ENCODE results near the gene LPCAT3. TPM values are rescaled to one million over a fixed set of nuclear protein-coding genes. Genes with fewer than 3 reads are reported as not detected.

LPCAT3 gene
- total and polyA plus RNA-seq, 2 of the 13 experiments (the other 11 are each of a cell fraction or from before 2014, with no cell fraction given): 44.5 to 64.3 TPM

DNA sequence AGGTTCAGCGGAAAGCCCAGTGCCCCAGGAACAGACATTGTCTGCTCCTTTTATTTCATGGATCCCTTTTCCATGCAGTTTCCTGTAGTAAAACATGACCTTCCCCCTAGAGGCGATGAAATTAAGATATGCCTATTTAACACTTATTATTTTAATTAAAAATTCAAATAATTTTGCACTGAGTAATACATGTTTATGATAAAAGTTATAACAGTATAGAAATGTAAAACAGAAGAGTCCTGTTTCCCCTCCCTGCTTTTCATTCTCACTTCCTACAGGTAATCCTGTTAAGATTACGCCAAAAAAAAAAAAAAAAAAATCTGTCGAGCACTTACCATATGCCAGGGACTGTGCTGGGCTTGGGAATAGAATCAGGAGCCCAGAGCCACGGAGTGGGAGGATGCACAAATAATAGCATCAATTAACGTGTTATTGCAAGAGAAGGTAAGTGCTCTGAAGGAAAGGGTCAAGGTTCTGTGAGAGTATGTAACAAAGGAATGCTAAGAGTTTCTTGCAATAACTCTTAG is 830 bp upstream of the LPCAT3 start (continued):
- TF ChIP-seq ZFP36 (IDR thresholded peaks at IDR 0.05; ENCODE audit: borderline replicate concordance, low read depth, low read length, partially characterized antibody) (no peak), ZMYM3 (CRISPR knock-in tag; IDR thresholded peaks at IDR 0.05) (no peak), NFRKB (IDR thresholded peaks at IDR 0.05) (no peak), ZNF138 (CRISPR knock-in tag; IDR thresholded peaks at IDR 0.05; ENCODE audit: low read depth) (no peak), CCAR2 (optimal IDR thresholded peaks at IDR 0.05; ENCODE audit: low read depth, low read length) (no peak), ZNF335 (CRISPR knock-in tag; IDR thresholded peaks at IDR 0.05) (no peak), U2AF1 (optimal IDR thresholded peaks at IDR 0.05; ENCODE audit: low read depth, low read length) (no peak), ZSCAN21 (CRISPR knock-in tag; IDR thresholded peaks at IDR 0.05; ENCODE audit: borderline replicate concordance) (no peak)
- TF ChIP-seq, protein P1, sequence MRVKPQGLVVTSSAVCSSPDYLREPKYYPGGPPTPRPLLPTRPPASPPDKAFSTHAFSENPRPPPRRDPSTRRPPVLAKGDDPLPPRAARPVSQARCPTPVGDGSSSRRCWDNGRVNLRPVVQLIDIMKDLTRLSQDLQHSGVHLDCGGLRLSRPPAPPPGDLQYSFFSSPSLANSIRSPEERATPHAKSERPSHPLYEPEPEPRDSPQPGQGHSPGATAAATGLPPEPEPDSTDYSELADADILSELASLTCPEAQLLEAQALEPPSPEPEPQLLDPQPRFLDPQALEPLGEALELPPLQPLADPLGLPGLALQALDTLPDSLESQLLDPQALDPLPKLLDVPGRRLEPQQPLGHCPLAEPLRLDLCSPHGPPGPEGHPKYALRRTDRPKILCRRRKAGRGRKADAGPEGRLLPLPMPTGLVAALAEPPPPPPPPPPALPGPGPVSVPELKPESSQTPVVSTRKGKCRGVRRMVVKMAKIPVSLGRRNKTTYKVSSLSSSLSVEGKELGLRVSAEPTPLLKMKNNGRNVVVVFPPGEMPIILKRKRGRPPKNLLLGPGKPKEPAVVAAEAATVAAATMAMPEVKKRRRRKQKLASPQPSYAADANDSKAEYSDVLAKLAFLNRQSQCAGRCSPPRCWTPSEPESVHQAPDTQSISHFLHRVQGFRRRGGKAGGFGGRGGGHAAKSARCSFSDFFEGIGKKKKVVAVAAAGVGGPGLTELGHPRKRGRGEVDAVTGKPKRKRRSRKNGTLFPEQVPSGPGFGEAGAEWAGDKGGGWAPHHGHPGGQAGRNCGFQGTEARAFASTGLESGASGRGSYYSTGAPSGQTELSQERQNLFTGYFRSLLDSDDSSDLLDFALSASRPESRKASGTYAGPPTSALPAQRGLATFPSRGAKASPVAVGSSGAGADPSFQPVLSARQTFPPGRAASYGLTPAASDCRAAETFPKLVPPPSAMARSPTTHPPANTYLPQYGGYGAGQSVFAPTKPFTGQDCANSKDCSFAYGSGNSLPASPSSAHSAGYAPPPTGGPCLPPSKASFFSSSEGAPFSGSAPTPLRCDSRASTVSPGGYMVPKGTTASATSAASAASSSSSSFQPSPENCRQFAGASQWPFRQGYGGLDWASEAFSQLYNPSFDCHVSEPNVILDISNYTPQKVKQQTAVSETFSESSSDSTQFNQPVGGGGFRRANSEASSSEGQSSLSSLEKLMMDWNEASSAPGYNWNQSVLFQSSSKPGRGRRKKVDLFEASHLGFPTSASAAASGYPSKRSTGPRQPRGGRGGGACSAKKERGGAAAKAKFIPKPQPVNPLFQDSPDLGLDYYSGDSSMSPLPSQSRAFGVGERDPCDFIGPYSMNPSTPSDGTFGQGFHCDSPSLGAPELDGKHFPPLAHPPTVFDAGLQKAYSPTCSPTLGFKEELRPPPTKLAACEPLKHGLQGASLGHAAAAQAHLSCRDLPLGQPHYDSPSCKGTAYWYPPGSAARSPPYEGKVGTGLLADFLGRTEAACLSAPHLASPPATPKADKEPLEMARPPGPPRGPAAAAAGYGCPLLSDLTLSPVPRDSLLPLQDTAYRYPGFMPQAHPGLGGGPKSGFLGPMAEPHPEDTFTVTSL (CRISPR knock-in tag; IDR thresholded peaks at IDR 0.05; ENCODE audit: borderline replicate concordance): no peak
- TF ChIP-seq, protein P2, sequence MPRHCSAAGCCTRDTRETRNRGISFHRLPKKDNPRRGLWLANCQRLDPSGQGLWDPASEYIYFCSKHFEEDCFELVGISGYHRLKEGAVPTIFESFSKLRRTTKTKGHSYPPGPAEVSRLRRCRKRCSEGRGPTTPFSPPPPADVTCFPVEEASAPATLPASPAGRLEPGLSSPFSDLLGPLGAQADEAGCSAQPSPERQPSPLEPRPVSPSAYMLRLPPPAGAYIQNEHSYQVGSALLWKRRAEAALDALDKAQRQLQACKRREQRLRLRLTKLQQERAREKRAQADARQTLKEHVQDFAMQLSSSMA (CRISPR knock-in tag; IDR thresholded peaks at IDR 0.05): no peak
- TF ChIP-seq, protein P3, sequence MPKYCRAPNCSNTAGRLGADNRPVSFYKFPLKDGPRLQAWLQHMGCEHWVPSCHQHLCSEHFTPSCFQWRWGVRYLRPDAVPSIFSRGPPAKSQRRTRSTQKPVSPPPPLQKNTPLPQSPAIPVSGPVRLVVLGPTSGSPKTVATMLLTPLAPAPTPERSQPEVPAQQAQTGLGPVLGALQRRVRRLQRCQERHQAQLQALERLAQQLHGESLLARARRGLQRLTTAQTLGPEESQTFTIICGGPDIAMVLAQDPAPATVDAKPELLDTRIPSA (CRISPR knock-in tag; IDR thresholded peaks at IDR 0.05; ENCODE audit: borderline replicate concordance): no peak
- TF ChIP-seq, protein P4, sequence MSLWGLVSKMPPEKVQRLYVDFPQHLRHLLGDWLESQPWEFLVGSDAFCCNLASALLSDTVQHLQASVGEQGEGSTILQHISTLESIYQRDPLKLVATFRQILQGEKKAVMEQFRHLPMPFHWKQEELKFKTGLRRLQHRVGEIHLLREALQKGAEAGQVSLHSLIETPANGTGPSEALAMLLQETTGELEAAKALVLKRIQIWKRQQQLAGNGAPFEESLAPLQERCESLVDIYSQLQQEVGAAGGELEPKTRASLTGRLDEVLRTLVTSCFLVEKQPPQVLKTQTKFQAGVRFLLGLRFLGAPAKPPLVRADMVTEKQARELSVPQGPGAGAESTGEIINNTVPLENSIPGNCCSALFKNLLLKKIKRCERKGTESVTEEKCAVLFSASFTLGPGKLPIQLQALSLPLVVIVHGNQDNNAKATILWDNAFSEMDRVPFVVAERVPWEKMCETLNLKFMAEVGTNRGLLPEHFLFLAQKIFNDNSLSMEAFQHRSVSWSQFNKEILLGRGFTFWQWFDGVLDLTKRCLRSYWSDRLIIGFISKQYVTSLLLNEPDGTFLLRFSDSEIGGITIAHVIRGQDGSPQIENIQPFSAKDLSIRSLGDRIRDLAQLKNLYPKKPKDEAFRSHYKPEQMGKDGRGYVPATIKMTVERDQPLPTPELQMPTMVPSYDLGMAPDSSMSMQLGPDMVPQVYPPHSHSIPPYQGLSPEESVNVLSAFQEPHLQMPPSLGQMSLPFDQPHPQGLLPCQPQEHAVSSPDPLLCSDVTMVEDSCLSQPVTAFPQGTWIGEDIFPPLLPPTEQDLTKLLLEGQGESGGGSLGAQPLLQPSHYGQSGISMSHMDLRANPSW (CRISPR knock-in tag; IDR thresholded peaks at IDR 0.05; ENCODE audit: borderline replicate concordance): no peak
- TF ChIP-seq, protein P5, sequence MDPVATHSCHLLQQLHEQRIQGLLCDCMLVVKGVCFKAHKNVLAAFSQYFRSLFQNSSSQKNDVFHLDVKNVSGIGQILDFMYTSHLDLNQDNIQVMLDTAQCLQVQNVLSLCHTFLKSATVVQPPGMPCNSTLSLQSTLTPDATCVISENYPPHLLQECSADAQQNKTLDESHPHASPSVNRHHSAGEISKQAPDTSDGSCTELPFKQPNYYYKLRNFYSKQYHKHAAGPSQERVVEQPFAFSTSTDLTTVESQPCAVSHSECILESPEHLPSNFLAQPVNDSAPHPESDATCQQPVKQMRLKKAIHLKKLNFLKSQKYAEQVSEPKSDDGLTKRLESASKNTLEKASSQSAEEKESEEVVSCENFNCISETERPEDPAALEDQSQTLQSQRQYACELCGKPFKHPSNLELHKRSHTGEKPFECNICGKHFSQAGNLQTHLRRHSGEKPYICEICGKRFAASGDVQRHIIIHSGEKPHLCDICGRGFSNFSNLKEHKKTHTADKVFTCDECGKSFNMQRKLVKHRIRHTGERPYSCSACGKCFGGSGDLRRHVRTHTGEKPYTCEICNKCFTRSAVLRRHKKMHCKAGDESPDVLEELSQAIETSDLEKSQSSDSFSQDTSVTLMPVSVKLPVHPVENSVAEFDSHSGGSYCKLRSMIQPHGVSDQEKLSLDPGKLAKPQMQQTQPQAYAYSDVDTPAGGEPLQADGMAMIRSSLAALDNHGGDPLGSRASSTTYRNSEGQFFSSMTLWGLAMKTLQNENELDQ (CRISPR knock-in tag; IDR thresholded peaks at IDR 0.05; ENCODE audit: borderline replicate concordance): no peak
- TF ChIP-seq, protein P6, sequence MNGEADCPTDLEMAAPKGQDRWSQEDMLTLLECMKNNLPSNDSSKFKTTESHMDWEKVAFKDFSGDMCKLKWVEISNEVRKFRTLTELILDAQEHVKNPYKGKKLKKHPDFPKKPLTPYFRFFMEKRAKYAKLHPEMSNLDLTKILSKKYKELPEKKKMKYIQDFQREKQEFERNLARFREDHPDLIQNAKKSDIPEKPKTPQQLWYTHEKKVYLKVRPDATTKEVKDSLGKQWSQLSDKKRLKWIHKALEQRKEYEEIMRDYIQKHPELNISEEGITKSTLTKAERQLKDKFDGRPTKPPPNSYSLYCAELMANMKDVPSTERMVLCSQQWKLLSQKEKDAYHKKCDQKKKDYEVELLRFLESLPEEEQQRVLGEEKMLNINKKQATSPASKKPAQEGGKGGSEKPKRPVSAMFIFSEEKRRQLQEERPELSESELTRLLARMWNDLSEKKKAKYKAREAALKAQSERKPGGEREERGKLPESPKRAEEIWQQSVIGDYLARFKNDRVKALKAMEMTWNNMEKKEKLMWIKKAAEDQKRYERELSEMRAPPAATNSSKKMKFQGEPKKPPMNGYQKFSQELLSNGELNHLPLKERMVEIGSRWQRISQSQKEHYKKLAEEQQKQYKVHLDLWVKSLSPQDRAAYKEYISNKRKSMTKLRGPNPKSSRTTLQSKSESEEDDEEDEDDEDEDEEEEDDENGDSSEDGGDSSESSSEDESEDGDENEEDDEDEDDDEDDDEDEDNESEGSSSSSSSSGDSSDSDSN (CRISPR knock-in tag; IDR thresholded peaks at IDR 0.05): no peak

Measured in HepG2 (cell line).